ENCODE measurements around the gene UNC5A. TPM values are rescaled to one million over a fixed set of nuclear protein-coding genes. Genes with fewer than 3 reads are reported as not detected.

Gene UNC5A
- total and polyA plus RNA-seq, 7 donors: 0.03 to 0.25 (median 0.10) TPM; not detected in 4

DNA sequence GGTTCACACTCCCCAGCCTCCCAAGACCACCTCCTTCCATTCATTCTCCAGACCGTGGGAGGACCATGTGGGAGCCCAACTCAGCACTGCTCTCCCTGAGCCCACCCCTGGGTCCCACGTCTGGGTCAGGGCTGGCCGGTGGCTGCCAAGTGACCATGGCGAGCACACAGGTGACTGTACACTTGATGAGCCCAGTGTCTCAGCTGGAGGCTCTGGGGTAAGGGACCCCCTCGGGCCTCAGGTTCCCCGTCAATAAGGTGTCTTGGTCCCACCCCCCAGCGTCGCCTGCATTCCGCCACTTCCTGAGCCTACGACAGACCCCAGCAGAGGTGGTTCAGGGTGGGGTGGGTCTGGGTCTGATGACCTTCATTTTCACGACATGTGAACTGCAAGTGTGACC, 50.0 kb downstream of the UNC5A start:
- Histone ChIP-seq H3K27me3 (ENCODE audit: insufficient read depth in 3 of 3, low read length in 2 of 3) (peaks cover 0 to 48% (median 11%) of the 10 kb centered on the region in 3 donors), H3K36me3 (ENCODE audit: insufficient read depth in 1 of 2, low read depth in 1 of 2) (no peaks in the 10 kb centered on the region), H3K9me3 (no peaks in the 10 kb centered on the region), H3K4me1 (no peaks in the 10 kb centered on the region), H3K4me3 (no peak overlapping the region), H3K27ac (no peak overlapping the region)
- WGBS, 3 donors: 65 to 71% (median 65%) methylated on average over 11 of the region's 11 CpGs
- DNase-seq (no peak), ATAC-seq (no peak)
- intact Hi-C loops (cut with DNase I): no loop called here
- TF ChIP-seq, protein P1, sequence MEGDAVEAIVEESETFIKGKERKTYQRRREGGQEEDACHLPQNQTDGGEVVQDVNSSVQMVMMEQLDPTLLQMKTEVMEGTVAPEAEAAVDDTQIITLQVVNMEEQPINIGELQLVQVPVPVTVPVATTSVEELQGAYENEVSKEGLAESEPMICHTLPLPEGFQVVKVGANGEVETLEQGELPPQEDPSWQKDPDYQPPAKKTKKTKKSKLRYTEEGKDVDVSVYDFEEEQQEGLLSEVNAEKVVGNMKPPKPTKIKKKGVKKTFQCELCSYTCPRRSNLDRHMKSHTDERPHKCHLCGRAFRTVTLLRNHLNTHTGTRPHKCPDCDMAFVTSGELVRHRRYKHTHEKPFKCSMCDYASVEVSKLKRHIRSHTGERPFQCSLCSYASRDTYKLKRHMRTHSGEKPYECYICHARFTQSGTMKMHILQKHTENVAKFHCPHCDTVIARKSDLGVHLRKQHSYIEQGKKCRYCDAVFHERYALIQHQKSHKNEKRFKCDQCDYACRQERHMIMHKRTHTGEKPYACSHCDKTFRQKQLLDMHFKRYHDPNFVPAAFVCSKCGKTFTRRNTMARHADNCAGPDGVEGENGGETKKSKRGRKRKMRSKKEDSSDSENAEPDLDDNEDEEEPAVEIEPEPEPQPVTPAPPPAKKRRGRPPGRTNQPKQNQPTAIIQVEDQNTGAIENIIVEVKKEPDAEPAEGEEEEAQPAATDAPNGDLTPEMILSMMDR (IDR thresholded peaks at IDR 0.05): no peak

DNA sequence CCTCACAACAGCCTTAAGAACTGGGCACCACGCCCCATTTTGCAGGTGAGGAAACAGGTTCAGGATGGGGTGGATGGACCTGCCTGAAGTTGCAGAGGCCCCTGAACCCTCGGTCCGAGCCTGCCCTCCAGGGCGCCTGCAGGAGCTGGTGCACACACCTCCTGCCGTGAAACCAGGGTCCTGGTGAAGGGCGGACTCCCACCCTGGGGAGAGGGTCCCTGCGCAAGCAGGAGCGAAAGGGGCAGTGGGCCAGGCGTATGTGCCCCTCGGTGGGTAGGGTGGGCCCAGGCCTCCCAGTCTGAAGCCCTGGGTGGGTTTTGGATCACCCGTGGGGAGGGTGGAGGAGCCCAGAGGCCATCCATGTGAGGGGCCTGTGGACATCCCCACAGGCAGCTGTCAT, 50.9 kb downstream of the UNC5A start:
- Histone ChIP-seq H3K27me3 (ENCODE audit: insufficient read depth in 3 of 3, low read length in 2 of 3) (peaks cover 0 to 57% (median 14%) of the 10 kb centered on the region in 3 donors), H3K36me3 (ENCODE audit: insufficient read depth in 1 of 2, low read depth in 1 of 2) (no peaks in the 10 kb centered on the region), H3K4me3 (no peak overlapping the region), H3K9me3 (no peaks in the 10 kb centered on the region), H3K27ac (no peak overlapping the region), H3K4me1 (no peaks in the 10 kb centered on the region)
- DNase-seq: no peak
- no peak for ATAC-seq
- TF ChIP-seq, protein P1 (IDR thresholded peaks at IDR 0.05): no peak
- 82 to 84% (median 82%) methylated on average over 11 of the region's 11 CpGs for WGBS, 3 donors
- intact Hi-C loops (cut with DNase I): no loop called here

DNA sequence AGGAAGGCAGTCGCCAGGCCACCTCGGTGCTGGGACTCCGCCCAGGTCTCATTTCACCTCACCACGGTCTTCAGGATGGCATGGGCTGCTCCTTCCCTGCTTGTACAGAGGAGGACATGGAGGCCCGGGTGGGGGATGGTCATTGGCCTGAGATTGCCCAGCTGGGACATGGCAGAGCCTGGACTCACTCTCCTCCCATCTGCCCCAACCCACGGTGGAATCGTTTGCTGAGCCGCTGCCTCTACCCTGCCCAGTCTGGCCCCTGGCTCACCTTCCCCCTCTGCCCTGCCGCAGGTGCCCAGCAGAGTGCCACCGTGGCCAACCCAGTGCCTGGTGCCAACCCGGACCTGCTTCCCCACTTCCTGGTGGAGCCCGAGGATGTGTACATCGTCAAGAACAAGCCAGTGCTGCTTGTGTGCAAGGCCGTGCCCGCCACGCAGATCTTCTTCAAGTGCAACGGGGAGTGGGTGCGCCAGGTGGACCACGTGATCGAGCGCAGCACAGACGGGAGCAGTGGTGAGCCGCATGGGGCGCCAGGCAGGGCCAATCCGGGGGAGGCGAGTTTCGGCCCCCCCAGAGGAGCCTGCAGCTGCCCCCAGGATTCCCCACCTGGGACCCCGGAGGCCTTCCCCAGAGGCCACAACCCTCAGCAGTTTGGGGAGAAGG, 52.1 kb downstream of the UNC5A start:
- Histone ChIP-seq H3K4me3 (no peak overlapping the region), H3K27me3 (ENCODE audit: insufficient read depth in 3 of 3, low read length in 2 of 3) (peaks cover 0 to 67% (median 16%) of the 10 kb centered on the region in 3 donors), H3K27ac (no peak overlapping the region), H3K36me3 (ENCODE audit: insufficient read depth in 1 of 2, low read depth in 1 of 2) (no peaks in the 10 kb centered on the region), H3K9me3 (no peaks in the 10 kb centered on the region), H3K4me1 (no peaks in the 10 kb centered on the region)
- ATAC-seq (no peak), DNase-seq (no peak)
- intact Hi-C loops (cut with DNase I): no loop called here
- 55 to 61% (median 60%) methylated on average over 24 to 28 of the region's 28 CpGs for WGBS, 3 donors
- TF ChIP-seq, protein P1 (IDR thresholded peaks at IDR 0.05): no peak

DNA sequence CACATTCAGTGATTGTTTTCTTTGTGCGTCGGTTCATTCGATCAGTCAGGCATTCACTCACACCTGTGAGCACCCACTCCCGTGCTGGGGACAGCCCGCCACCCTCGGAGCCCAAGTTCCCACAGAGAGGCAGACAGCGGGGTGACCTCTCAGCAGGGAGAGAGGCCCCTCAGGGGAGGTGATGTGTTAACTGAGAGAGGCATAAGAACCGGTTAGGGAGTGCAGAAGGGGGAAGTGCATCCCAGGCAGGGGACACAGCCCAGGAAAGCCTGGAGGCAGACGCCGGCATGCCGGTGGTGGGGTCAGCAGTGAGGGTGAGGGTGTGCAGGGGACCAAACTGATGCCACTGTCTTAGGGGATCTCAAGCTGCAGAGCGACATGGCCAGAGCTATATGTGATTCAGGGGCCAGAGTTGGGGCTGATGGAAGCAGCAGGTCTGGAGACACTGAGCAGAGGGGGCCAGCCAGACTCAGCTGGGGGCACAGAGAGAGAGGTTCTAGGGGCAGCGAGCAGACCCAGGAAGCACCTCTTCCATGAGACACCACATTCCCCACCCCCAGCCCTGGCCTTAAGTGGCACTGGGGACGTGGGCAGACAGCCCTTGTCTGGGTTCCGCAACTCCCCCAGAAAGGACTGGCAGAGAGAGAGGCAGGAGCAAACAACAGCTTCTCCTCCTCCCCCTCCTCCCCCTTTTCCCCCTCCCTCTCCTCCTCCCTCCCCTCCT, 52.8 kb downstream of the UNC5A start:
- H3K27me3 ChIP-seq (ENCODE audit: insufficient read depth in 3 of 3, low read length in 2 of 3): peaks cover 0 to 74% (median 18%) of the 10 kb centered on the region in 3 donors
- DNase-seq: no peak
- H3K4me1 ChIP-seq: no peaks in the 10 kb centered on the region
- WGBS, 3 donors: 31 to 36% (median 36%) methylated on average over 15 of the region's 15 CpGs
- H3K9me3 ChIP-seq: no peaks in the 10 kb centered on the region
- H3K36me3 ChIP-seq (ENCODE audit: insufficient read depth in 1 of 2, low read depth in 1 of 2): no peaks in the 10 kb centered on the region
- TF ChIP-seq, protein P1 (IDR thresholded peaks at IDR 0.05): no peak
- H3K4me3 ChIP-seq: no peak overlapping the region
- no peak for ATAC-seq
- H3K27ac ChIP-seq: no peak overlapping the region
- intact Hi-C loops (cut with DNase I): no loop called here
